ENCODE results near the gene GK2. TPM values are rescaled to one million over a fixed set of nuclear protein-coding genes. Genes with fewer than 3 reads are reported as not detected.

Gene GK2
- total RNA-seq, 1 donor from 2014 or later: not detected

GRCh38 chr4:79396794-79397193 lies 11.2 kb downstream of the GK2 start:
- H3K9ac ChIP-seq (ENCODE audit: low read length): no peak overlapping the region
- H3K4me3 ChIP-seq (ENCODE audit: insufficient read depth, low read depth, low read length): no peak overlapping the region
- H3K79me2 ChIP-seq (ENCODE audit: insufficient read depth, low read length): no peaks in the 10 kb centered on the region
- Mint-ChIP-seq H3K36me3 (ENCODE audit: low read depth, unreplicated experiment) (no peaks in the 10 kb centered on the region), H3K4me1 (ENCODE audit: low read depth, unreplicated experiment) (no peaks in the 10 kb centered on the region), H3K27ac (ENCODE audit: unreplicated experiment) (no peak overlapping the region), H3K4me3 (ENCODE audit: unreplicated experiment) (no peak overlapping the region), H3K27me3 (ENCODE audit: low read depth, unreplicated experiment) (no peaks in the 10 kb centered on the region), H3K9me3 (ENCODE audit: unreplicated experiment) (no peaks in the 10 kb centered on the region)
- H3K9me3 ChIP-seq (ENCODE audit: insufficient read depth, low read depth, low read length): no peaks in the 10 kb centered on the region
- H4K20me1 ChIP-seq (ENCODE audit: insufficient read depth, low read length): no peaks in the 10 kb centered on the region
- no peak overlapping the region for H3K4me2 ChIP-seq (ENCODE audit: low read length)
- no peak for TF ChIP-seq EZH2 (IDR thresholded peaks at IDR 0.05; ENCODE audit: insufficient read depth, low read length)
- TF ChIP-seq, protein P1, sequence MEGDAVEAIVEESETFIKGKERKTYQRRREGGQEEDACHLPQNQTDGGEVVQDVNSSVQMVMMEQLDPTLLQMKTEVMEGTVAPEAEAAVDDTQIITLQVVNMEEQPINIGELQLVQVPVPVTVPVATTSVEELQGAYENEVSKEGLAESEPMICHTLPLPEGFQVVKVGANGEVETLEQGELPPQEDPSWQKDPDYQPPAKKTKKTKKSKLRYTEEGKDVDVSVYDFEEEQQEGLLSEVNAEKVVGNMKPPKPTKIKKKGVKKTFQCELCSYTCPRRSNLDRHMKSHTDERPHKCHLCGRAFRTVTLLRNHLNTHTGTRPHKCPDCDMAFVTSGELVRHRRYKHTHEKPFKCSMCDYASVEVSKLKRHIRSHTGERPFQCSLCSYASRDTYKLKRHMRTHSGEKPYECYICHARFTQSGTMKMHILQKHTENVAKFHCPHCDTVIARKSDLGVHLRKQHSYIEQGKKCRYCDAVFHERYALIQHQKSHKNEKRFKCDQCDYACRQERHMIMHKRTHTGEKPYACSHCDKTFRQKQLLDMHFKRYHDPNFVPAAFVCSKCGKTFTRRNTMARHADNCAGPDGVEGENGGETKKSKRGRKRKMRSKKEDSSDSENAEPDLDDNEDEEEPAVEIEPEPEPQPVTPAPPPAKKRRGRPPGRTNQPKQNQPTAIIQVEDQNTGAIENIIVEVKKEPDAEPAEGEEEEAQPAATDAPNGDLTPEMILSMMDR (IDR thresholded peaks at IDR 0.05; ENCODE audit: insufficient read depth, low read depth, low read length): no peak
- FAIRE-seq: no peak
- H3K27ac ChIP-seq (ENCODE audit: low read depth, low read length): no peak overlapping the region
- no peaks in the 10 kb centered on the region for H3K27me3 ChIP-seq (ENCODE audit: insufficient read depth, low read length)
- no peak overlapping the region for H2AFZ ChIP-seq (ENCODE audit: low read depth, low read length)
- no peaks in the 10 kb centered on the region for H3K36me3 ChIP-seq (ENCODE audit: insufficient read depth, low read length)
- no peaks in the 10 kb centered on the region for H3K4me1 ChIP-seq (ENCODE audit: insufficient read depth, low read length)
- DNase-seq (ENCODE audit: low read depth): no peak

- H3K4me3 ChIP-seq (ENCODE audit: insufficient read depth, low read depth, low read length): no peak overlapping the region
- Mint-ChIP-seq H3K27ac (ENCODE audit: unreplicated experiment) (no peak overlapping the region), H3K4me3 (ENCODE audit: unreplicated experiment) (no peak overlapping the region)
These were observed 12.2 kb downstream of the GK2 start for GRCh38 chr4:79395841-79396240.

DNA sequence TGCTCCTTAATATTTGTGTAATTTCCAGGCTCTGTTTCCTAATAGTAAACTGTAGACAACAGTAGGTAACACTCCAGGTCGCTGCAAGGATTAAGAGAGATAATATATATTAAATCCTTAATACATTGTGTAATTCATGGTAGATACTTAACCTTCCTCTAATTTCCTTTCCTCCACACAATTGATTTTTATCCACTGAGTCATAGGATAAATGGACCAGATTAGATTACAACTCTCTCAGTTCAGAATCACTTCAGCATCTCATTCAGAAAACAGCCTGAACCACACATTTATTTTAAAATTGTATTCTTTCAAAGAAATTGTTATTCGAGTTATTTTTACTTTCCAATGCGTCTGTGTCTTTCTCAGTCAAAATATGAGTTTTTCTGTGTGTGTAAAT lies 17.1 kb downstream of the GK2 start:
- Histone ChIP-seq H3K4me1 (ENCODE audit: insufficient read depth, low read length) (no peaks in the 10 kb centered on the region), H2AFZ (ENCODE audit: low read depth, low read length) (no peak overlapping the region), H4K20me1 (ENCODE audit: insufficient read depth, low read length) (no peaks in the 10 kb centered on the region), H3K36me3 (ENCODE audit: insufficient read depth, low read length) (no peaks in the 10 kb centered on the region), H3K79me2 (ENCODE audit: insufficient read depth, low read length) (no peaks in the 10 kb centered on the region), H3K27ac (ENCODE audit: low read depth, low read length) (no peak overlapping the region), H3K27me3 (ENCODE audit: insufficient read depth, low read length) (no peaks in the 10 kb centered on the region), H3K9ac (ENCODE audit: low read length) (no peak overlapping the region), H3K9me3 (ENCODE audit: insufficient read depth, low read depth, low read length) (no peaks in the 10 kb centered on the region), H3K4me2 (ENCODE audit: low read length) (no peak overlapping the region), H3K4me3 (ENCODE audit: insufficient read depth, low read depth, low read length) (no peak overlapping the region)
- Mint-ChIP-seq H3K4me1 (ENCODE audit: low read depth, unreplicated experiment) (no peaks in the 10 kb centered on the region), H3K9me3 (ENCODE audit: unreplicated experiment) (no peaks in the 10 kb centered on the region), H3K36me3 (ENCODE audit: low read depth, unreplicated experiment) (no peaks in the 10 kb centered on the region), H3K27me3 (ENCODE audit: low read depth, unreplicated experiment) (no peaks in the 10 kb centered on the region), H3K27ac (ENCODE audit: unreplicated experiment) (no peak overlapping the region), H3K4me3 (ENCODE audit: unreplicated experiment) (no peak overlapping the region)
- DNase-seq (ENCODE audit: low read depth) (no peak), FAIRE-seq (no peak)
- TF ChIP-seq, protein P1 (IDR thresholded peaks at IDR 0.05; ENCODE audit: insufficient read depth, low read depth, low read length): no peak
- no peak for TF ChIP-seq EZH2 (IDR thresholded peaks at IDR 0.05; ENCODE audit: insufficient read depth, low read length)

More at GRCh38 chr4:79395841-79396240, 12.2 kb downstream of the GK2 start:
- H2AFZ ChIP-seq (ENCODE audit: low read depth, low read length): no peak overlapping the region
- no peak overlapping the region for H3K4me2 ChIP-seq (ENCODE audit: low read length)
- no peaks in the 10 kb centered on the region for H3K36me3 Mint-ChIP-seq (ENCODE audit: low read depth, unreplicated experiment)
- no peaks in the 10 kb centered on the region for H3K36me3 ChIP-seq (ENCODE audit: insufficient read depth, low read length)
- no peak overlapping the region for H3K27ac ChIP-seq (ENCODE audit: low read depth, low read length)
- no peaks in the 10 kb centered on the region for H4K20me1 ChIP-seq (ENCODE audit: insufficient read depth, low read length)
- H3K79me2 ChIP-seq (ENCODE audit: insufficient read depth, low read length): no peaks in the 10 kb centered on the region
- no peaks in the 10 kb centered on the region for H3K9me3 Mint-ChIP-seq (ENCODE audit: unreplicated experiment)
- H3K9me3 ChIP-seq (ENCODE audit: insufficient read depth, low read depth, low read length): no peaks in the 10 kb centered on the region
- H3K4me1 Mint-ChIP-seq (ENCODE audit: low read depth, unreplicated experiment): no peaks in the 10 kb centered on the region
- DNase-seq (ENCODE audit: low read depth) (no peak), FAIRE-seq (no peak)
- no peaks in the 10 kb centered on the region for H3K27me3 Mint-ChIP-seq (ENCODE audit: low read depth, unreplicated experiment)
- no peak overlapping the region for H3K9ac ChIP-seq (ENCODE audit: low read length)
- H3K27me3 ChIP-seq (ENCODE audit: insufficient read depth, low read length): no peaks in the 10 kb centered on the region
- H3K4me1 ChIP-seq (ENCODE audit: insufficient read depth, low read length): no peaks in the 10 kb centered on the region
- TF ChIP-seq, protein P1 (IDR thresholded peaks at IDR 0.05; ENCODE audit: insufficient read depth, low read depth, low read length): no peak
- TF ChIP-seq EZH2 (IDR thresholded peaks at IDR 0.05; ENCODE audit: insufficient read depth, low read length): no peak

Data from astrocyte (in vitro differentiated cells and primary cell).